ENCODE data around the gene SLC23A2.

SLC23A2 gene

DNA sequence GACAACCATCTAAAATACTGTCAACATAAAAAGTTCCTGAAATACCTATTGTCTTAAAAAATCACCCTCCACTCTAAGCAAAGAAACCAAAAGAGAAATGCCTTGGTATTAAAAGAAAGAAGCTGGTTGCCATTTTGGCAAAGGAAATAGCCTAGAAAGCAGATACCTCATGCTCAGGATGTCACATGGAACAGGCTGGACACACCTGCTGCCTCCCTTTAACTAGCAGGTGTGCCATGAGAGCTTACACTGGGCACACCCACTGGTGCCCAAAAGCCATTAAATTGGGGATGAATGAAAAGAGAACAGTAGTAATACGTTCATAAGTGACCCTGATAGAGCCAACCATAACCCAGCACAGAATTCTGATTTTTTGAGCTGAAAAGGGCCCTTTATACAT lies 1.5 kb downstream of the SLC23A2 start:
- Histone ChIP-seq H3K79me2 (ENCODE audit: control insufficient read depth, low read length) (peaks cover 62% of the 10 kb centered on the region), H3K36me3 (ENCODE audit: control insufficient read depth, low read length) (peaks cover 3% of the 10 kb centered on the region; the same call in 1 of the 2 replicates), H3K9me3 (ENCODE audit: control insufficient read depth, insufficient read depth, low read length) (no peaks in the 10 kb centered on the region), H4K20me1 (ENCODE audit: control insufficient read depth, insufficient read depth, low read depth, low read length) (0 out of 2 replicates have a peak, but pooled peaks cover 7% of the 10 kb centered on the region), H3K4me1 (ENCODE audit: control insufficient read depth, low read length) (peaks cover 66% of the 10 kb centered on the region), H3K4me3 (ENCODE audit: low read length) (peak overlapping the region; percentile 94), H3K4me2 (ENCODE audit: low read length) (peak overlapping the region; percentile 96), H3K9me2 (replicated peaks; ENCODE audit: control insufficient read depth, low read length) (no peaks in the 10 kb centered on the region), H3K27ac (ENCODE audit: low read depth, low read length) (no peak overlapping the region), H3K27me3 (ENCODE audit: control insufficient read depth, low read length) (no peaks in the 10 kb centered on the region), H3F3A (ENCODE audit: control insufficient read depth, insufficient read depth) (peaks cover 9% of the 10 kb centered on the region)
- no peak for TF ChIP-seq EZH2phosphoT487 (IDR thresholded peaks at IDR 0.05; ENCODE audit: borderline replicate concordance, low read length)
- TF ChIP-seq CTCF (IDR thresholded peaks at IDR 0.05; ENCODE audit: low read depth, low read length, poor library complexity, severe bottlenecking) = no peak

DNA sequence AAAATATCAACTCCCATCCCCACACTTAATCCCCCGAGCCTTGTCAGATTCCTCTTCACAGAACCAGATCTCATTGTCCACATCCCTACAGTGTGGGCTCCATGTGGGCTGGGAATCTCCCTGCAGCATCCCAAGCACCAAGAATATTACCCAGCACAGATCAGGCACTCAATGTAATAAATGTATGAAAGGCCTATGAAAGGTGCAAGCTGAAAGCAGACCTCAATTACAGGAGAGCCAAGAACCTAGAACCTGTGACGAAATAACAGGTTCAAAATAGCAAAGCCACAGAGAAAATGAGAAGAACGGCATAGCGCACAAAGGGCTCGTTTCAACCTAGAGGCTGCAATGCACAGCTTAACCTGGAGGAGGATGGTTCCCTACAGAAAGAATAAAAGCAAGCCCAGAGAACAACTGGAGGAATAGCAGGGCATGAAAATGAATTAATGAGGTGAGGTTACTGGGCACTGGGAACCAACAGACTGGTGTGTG lies 3.1 kb downstream of the SLC23A2 start:
- H3K27me3 ChIP-seq (ENCODE audit: control insufficient read depth, low read length) = no peaks in the 10 kb centered on the region
- H3K79me2 ChIP-seq (ENCODE audit: control insufficient read depth, low read length) = peaks cover 78% of the 10 kb centered on the region
- 0 out of 2 replicates have a peak, but pooled peaks cover 7% of the 10 kb centered on the region for H4K20me1 ChIP-seq (ENCODE audit: control insufficient read depth, insufficient read depth, low read depth, low read length)
- no peaks in the 10 kb centered on the region for H3K9me2 ChIP-seq (replicated peaks; ENCODE audit: control insufficient read depth, low read length)
- peak overlapping the region; percentile 6; the same call in 1 of the 2 replicates for H3K27ac ChIP-seq (ENCODE audit: low read depth, low read length)
- H3K4me2 ChIP-seq (ENCODE audit: low read length) = peak overlapping the region; percentile 96
- peak overlapping the region; percentile 94 for H3K4me3 ChIP-seq (ENCODE audit: low read length)
- H3K9me3 ChIP-seq (ENCODE audit: control insufficient read depth, insufficient read depth, low read length) = no peaks in the 10 kb centered on the region
- H3F3A ChIP-seq (ENCODE audit: control insufficient read depth, insufficient read depth) = peaks cover 18% of the 10 kb centered on the region
- no peak for TF ChIP-seq EZH2phosphoT487 (IDR thresholded peaks at IDR 0.05; ENCODE audit: borderline replicate concordance, low read length)
- peak; percentile 48 for TF ChIP-seq CTCF (IDR thresholded peaks at IDR 0.05; ENCODE audit: low read depth, low read length, poor library complexity, severe bottlenecking)
- peaks cover 81% of the 10 kb centered on the region for H3K4me1 ChIP-seq (ENCODE audit: control insufficient read depth, low read length)
- peaks cover 3% of the 10 kb centered on the region; the same call in 1 of the 2 replicates for H3K36me3 ChIP-seq (ENCODE audit: control insufficient read depth, low read length)

DNA sequence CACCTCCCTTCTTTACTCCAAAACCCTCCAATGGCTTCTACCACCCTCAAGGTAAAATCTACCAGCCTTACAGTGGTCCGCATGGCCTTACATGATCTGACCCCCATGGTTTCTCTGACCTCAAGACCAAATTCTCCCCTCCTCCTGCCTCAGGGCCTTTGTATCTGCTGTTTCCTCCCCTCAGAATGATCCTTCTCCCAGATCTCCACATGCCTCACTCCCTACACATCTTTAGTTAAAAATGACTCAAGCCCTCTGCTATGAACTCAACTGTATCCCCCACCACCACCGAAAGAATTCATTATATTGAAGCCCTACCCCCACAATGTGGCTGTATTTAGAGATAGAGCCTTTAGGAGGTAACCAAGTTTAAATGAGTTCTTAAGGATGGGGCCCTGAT lies 4.1 kb downstream of the SLC23A2 start:
- no peak overlapping the region for H3K27ac ChIP-seq (ENCODE audit: low read depth, low read length)
- no peak overlapping the region for H3K4me3 ChIP-seq (ENCODE audit: low read length)
- H3K4me2 ChIP-seq (ENCODE audit: low read length) = peak overlapping the region; percentile 14; the same call in 1 of the 2 replicates

More for the DNA sequence above, 4.1 kb downstream of the SLC23A2 start:
- H3K36me3 ChIP-seq (ENCODE audit: control insufficient read depth, low read length) = peaks cover 3% of the 10 kb centered on the region; the same call in 1 of the 2 replicates
- peaks cover 14% of the 10 kb centered on the region for H3F3A ChIP-seq (ENCODE audit: control insufficient read depth, insufficient read depth)
- H3K9me3 ChIP-seq (ENCODE audit: control insufficient read depth, insufficient read depth, low read length) = no peaks in the 10 kb centered on the region
- H4K20me1 ChIP-seq (ENCODE audit: control insufficient read depth, insufficient read depth, low read depth, low read length) = 0 out of 2 replicates have a peak, but pooled peaks cover 7% of the 10 kb centered on the region
- H3K4me1 ChIP-seq (ENCODE audit: control insufficient read depth, low read length) = peaks cover 90% of the 10 kb centered on the region
- peaks cover 88% of the 10 kb centered on the region for H3K79me2 ChIP-seq (ENCODE audit: control insufficient read depth, low read length)
- H3K27me3 ChIP-seq (ENCODE audit: control insufficient read depth, low read length) = no peaks in the 10 kb centered on the region
- TF ChIP-seq CTCF (IDR thresholded peaks at IDR 0.05; ENCODE audit: low read depth, low read length, poor library complexity, severe bottlenecking) (no peak), EZH2phosphoT487 (IDR thresholded peaks at IDR 0.05; ENCODE audit: borderline replicate concordance, low read length) (no peak)
- no peaks in the 10 kb centered on the region for H3K9me2 ChIP-seq (replicated peaks; ENCODE audit: control insufficient read depth, low read length)
